A673 (cell line): ENCODE results near the gene FRY. TPM values are rescaled to one million over a fixed set of nuclear protein-coding genes. Genes with fewer than 3 reads are reported as not detected.

Source experiments
- BruUV-seq: library from RNA; stranded (reverse); fragments of 400-500 nt; replicated peaks from 2 replicates; lab custom pipeline; 2021; lab: Mats Ljungman, UMichigan
- CTCF ChIA-PET: fragments of 300-600 bp; sonication (Branson Sonifier 250); formaldehyde crosslinking; loops from one replicate; lab custom pipeline; 2022; ENCODE audit warnings: antibody characterized with exemption; lab: Charles Lee
- POLR2A ChIA-PET: fragments of 300-600 bp; sonication (Branson Sonifier 250); formaldehyde crosslinking; loops from one replicate; lab custom pipeline; 2022; ENCODE audit warnings: antibody characterized with exemption; ENCODE audit not compliant: low non-redundant PET; lab: Charles Lee
- DNase-seq: peaks from one replicate; pipeline ENCODE4 v3.0.0-alpha.2; 2015; ENCODE audit warnings: low spot score
- H3K27ac ChIP-seq: fragments of 200-600 bp; sonication (generic); 2 replicates; pipeline ENCODE4 v1.5.1; 2016; ENCODE audit warnings: mixed run types, low read depth, mild to moderate bottlenecking, mixed read lengths, antibody characterized with exemption, low read length; ENCODE audit not compliant: poor library complexity, severe bottlenecking
- H3K27me3 ChIP-seq: fragments of 200-600 bp; sonication (generic); replicated peaks from 2 replicates; pipeline ENCODE4 v1.6.1; 2017; ENCODE audit warnings: mixed run types, low read depth, mild to moderate bottlenecking, mixed read lengths, antibody characterized with exemption, low read length; ENCODE audit not compliant: insufficient read depth, poor library complexity
- H3K36me3 ChIP-seq: fragments of 200-600 bp; sonication (generic); 2 replicates; pipeline ENCODE4 v1.6.1; 2016; ENCODE audit warnings: mixed run types, mild to moderate bottlenecking, mixed read lengths, antibody characterized with exemption, low read length; ENCODE audit not compliant: insufficient read depth, poor library complexity, severe bottlenecking
- H3K4me1 ChIP-seq: fragments of 200-600 bp; sonication (generic); 2 replicates; pipeline ENCODE4 v1.6.1; 2017; ENCODE audit warnings: mixed run types, mild to moderate bottlenecking, mixed read lengths, antibody characterized with exemption, low read length; ENCODE audit not compliant: insufficient read depth, poor library complexity, severe bottlenecking
- H3K4me3 ChIP-seq: fragments of 200-600 bp; sonication (generic); 2 replicates; pipeline ENCODE4 v1.5.1; 2016; ENCODE audit warnings: low read depth, mixed run types, mild to moderate bottlenecking, mixed read lengths, low read length; ENCODE audit not compliant: poor library complexity, severe bottlenecking
- H3K9me3 ChIP-seq: fragments of 200-600 bp; sonication (generic); 2 replicates; pipeline ENCODE4 v1.6.1; 2016; ENCODE audit warnings: mixed run types, low read depth, mild to moderate bottlenecking, mixed read lengths, antibody characterized with exemption, low read length; ENCODE audit not compliant: poor library complexity, severe bottlenecking
- EZH2 ChIP-seq: fragments of 200-600 bp; sonication (generic); IDR thresholded peaks from 2 replicates; pipeline ENCODE4 v1.6.1; 2017; ENCODE audit warnings: borderline replicate concordance, low read depth, mild to moderate bottlenecking, mixed read lengths, antibody characterized with exemption, low read length; ENCODE audit not compliant: poor library complexity, severe bottlenecking
- intact Hi-C: fragments of 100-400 bp; cut with micrococcal nuclease; formaldehyde crosslinking; loops from one replicate; pipeline ENCODE4 v1.10.0; 2022; ENCODE audit not compliant: unreplicated experiment
- total RNA-seq: library from RNA; stranded (reverse); gene quantifications from 2 replicates; pipeline ENCODE4 v1.2.3, GENCODE V29; 2021
- TF ChIP-seq, protein P1 (sequence below): fragments of 300-800, 200-600 bp; sonication (generic); conservative IDR thresholded peaks from 2 replicates; pipeline ENCODE4 v1.5.1; 2017; ENCODE audit warnings: low read depth, mild to moderate bottlenecking, antibody characterized with exemption, low read length, moderate library complexity, mixed read lengths

FRY gene
- total RNA-seq, 1 experiment from 2014 or later: 0.58 TPM

DNA sequence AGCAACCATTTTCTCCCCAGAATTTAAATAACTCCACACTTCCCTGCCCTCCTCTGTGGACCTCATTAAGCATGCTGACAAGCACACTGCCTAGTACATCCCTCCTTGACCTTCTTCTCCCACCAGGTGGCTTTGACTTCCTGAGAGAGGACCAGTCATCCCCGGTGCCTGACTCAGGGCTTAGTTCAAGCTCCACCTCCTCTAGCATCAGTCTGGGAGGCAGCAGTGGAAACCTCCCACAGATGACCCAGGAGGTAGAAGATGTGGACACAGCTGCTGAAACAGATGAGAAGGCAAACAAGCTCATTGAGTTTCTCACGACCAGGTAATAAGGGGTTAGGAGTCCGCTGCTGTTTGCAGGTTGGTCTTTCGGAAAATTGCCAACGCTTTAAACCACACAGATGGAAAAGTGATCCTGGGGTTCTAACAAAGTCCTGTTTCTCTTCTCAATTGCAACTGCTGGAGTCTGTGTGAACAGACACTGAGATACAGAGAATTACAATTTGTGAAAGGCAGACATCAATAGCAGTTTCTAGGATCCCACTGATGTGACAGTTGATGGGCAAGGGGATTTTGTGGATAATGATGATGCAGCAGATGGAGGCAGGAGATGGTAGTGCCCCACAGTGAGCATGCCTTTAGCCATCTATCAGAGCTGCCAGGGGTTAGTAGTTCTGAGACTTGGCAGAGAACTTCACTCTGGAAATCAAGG lies 196.9 kb downstream of the FRY start:
- ChIA-PET CTCF (no interaction called here), POLR2A (no interaction called here)
- BruUV-seq: no TSS peak
- Histone ChIP-seq H3K27me3 (no peaks in the 10 kb centered on the region), H3K27ac (no peak overlapping the region), H3K4me3 (no peak overlapping the region), H3K4me1 (no peaks in the 10 kb centered on the region), H3K36me3 (no peaks in the 10 kb centered on the region), H3K9me3 (no peaks in the 10 kb centered on the region)
- TF ChIP-seq, protein P1, sequence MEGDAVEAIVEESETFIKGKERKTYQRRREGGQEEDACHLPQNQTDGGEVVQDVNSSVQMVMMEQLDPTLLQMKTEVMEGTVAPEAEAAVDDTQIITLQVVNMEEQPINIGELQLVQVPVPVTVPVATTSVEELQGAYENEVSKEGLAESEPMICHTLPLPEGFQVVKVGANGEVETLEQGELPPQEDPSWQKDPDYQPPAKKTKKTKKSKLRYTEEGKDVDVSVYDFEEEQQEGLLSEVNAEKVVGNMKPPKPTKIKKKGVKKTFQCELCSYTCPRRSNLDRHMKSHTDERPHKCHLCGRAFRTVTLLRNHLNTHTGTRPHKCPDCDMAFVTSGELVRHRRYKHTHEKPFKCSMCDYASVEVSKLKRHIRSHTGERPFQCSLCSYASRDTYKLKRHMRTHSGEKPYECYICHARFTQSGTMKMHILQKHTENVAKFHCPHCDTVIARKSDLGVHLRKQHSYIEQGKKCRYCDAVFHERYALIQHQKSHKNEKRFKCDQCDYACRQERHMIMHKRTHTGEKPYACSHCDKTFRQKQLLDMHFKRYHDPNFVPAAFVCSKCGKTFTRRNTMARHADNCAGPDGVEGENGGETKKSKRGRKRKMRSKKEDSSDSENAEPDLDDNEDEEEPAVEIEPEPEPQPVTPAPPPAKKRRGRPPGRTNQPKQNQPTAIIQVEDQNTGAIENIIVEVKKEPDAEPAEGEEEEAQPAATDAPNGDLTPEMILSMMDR: no peak
- intact Hi-C loops: no loop called here
- no peak for DNase-seq

- Histone ChIP-seq H3K36me3 (no peaks in the 10 kb centered on the region), H3K9me3 (no peaks in the 10 kb centered on the region), H3K27ac (no peak overlapping the region), H3K4me1 (no peaks in the 10 kb centered on the region), H3K4me3 (no peak overlapping the region), H3K27me3 (no peaks in the 10 kb centered on the region)
- ChIA-PET POLR2A (no interaction called here), CTCF (no interaction called here)
- TF ChIP-seq, protein P1: no peak
- TF ChIP-seq EZH2: no peak
- intact Hi-C loops: no loop called here
- no TSS peak for BruUV-seq
- DNase-seq: no peak
Observed at GRCh38 chr13:32229443-32229842, 197.9 kb downstream of the FRY start.

- ChIA-PET CTCF (no interaction called here), POLR2A (no interaction called here)
- Histone ChIP-seq H3K27me3 (no peaks in the 10 kb centered on the region), H3K27ac (no peak overlapping the region), H3K4me3 (no peak overlapping the region), H3K4me1 (no peaks in the 10 kb centered on the region), H3K36me3 (no peaks in the 10 kb centered on the region), H3K9me3 (no peaks in the 10 kb centered on the region)
- intact Hi-C loops: no loop called here
- TF ChIP-seq, protein P1: no peak
- TF ChIP-seq EZH2: no peak
- no TSS peak for BruUV-seq
- no peak for DNase-seq
Observed at GRCh38 chr13:32232263-32232662, 200.7 kb downstream of the FRY start.
